OCI-LY7 (cell line): Measurements from ENCODE around the gene MEF2D.

ENCODE experiments used
- CTCF ChIP-seq: fragments of 200-600 bp; sonication (generic); conservative IDR thresholded peaks from 2 replicates; pipeline ENCODE4 v1.5.1; 2014; ENCODE audit warnings: mild to moderate bottlenecking, antibody characterized with exemption, low read length, moderate library complexity, mixed read lengths
- EZH2phosphoT487 ChIP-seq: fragments of 200-600 bp; sonication (generic); IDR thresholded peaks from 2 replicates; pipeline ENCODE4 v1.6.1; 2018; ENCODE audit warnings: low read depth, borderline replicate concordance, mild to moderate bottlenecking, mixed run types, antibody characterized with exemption, low read length, moderate library complexity, mixed read lengths

GRCh38 chr1:156427957-156428356, 72.6 kb downstream of the MEF2D start:
- TF ChIP-seq CTCF (no peak), EZH2phosphoT487 (no peak)
